ENCODE measurements around the gene MRPS35.

The MRPS35 gene

GRCh38 chr12:27696293-27696652 lies 14.4 kb upstream of the MRPS35 start, which contains the start of gene REP15:
REP15 (plus strand) TSS chr12:27696447; CDS start chr12:27696563, 116 bp downstream.
- H3K27me3 ChIP-seq (replicated peaks; ENCODE audit: control insufficient read depth, insufficient read depth, low read length) = no peaks in the 10 kb centered on the region
- DNase-seq (ENCODE audit: extremely low read depth, insufficient read length) = no peak
- TF ChIP-seq CTCF (IDR thresholded peaks at IDR 0.05; ENCODE audit: insufficient read depth, low read length, poor library complexity, severe bottlenecking) = no peak
- no peaks in the 10 kb centered on the region; the same call in 1 of the 2 replicates for H3K36me3 ChIP-seq (ENCODE audit: control insufficient read depth, insufficient read depth, low read length)
- H3K4me3 ChIP-seq (replicated peaks; ENCODE audit: low read depth, low read length) = no peak within 1 kb of the TSS

- no peak for DNase-seq (ENCODE audit: extremely low read depth, insufficient read length)
- TF ChIP-seq CTCF (IDR thresholded peaks at IDR 0.05; ENCODE audit: insufficient read depth, low read length, poor library complexity, severe bottlenecking) = no peak
- Histone ChIP-seq H3K36me3 (ENCODE audit: control insufficient read depth, insufficient read depth, low read length) (no peaks in the 10 kb centered on the region; the same call in 1 of the 2 replicates), H3K27me3 (replicated peaks; ENCODE audit: control insufficient read depth, insufficient read depth, low read length) (no peaks in the 10 kb centered on the region), H3K4me3 (replicated peaks; ENCODE audit: low read depth, low read length) (no peak overlapping the region)
Observed at GRCh38 chr12:27696864-27697564, 13.6 kb upstream of the MRPS35 start.

GRCh38 chr12:27703720-27704452 lies 6.7 kb upstream of the MRPS35 start:
- no peaks in the 10 kb centered on the region for H3K27me3 ChIP-seq (replicated peaks; ENCODE audit: control insufficient read depth, insufficient read depth, low read length)

GRCh38 chr12:27705263-27705662 lies 5.4 kb upstream of the MRPS35 start:
- Histone ChIP-seq H3K27me3 (replicated peaks; ENCODE audit: control insufficient read depth, insufficient read depth, low read length) (no peaks in the 10 kb centered on the region), H3K36me3 (ENCODE audit: control insufficient read depth, insufficient read depth, low read length) (no peaks in the 10 kb centered on the region), H3K4me3 (replicated peaks; ENCODE audit: low read depth, low read length) (no peak overlapping the region)
- no peak for DNase-seq (ENCODE audit: extremely low read depth, insufficient read length)
- TF ChIP-seq CTCF (IDR thresholded peaks at IDR 0.05; ENCODE audit: insufficient read depth, low read length, poor library complexity, severe bottlenecking) = no peak

More at GRCh38 chr12:27703720-27704452, 6.7 kb upstream of the MRPS35 start:
- DNase-seq (ENCODE audit: extremely low read depth, insufficient read length) = no peak
- peak; percentile 85 for TF ChIP-seq CTCF (IDR thresholded peaks at IDR 0.05; ENCODE audit: insufficient read depth, low read length, poor library complexity, severe bottlenecking)
- H3K36me3 ChIP-seq (ENCODE audit: control insufficient read depth, insufficient read depth, low read length) = no peaks in the 10 kb centered on the region
- H3K4me3 ChIP-seq (replicated peaks; ENCODE audit: low read depth, low read length) = no peak overlapping the region

GRCh38 chr12:27707216-27707615 lies 3.4 kb upstream of the MRPS35 start:
- no peak for DNase-seq (ENCODE audit: extremely low read depth, insufficient read length)
- no peaks in the 10 kb centered on the region for H3K27me3 ChIP-seq (replicated peaks; ENCODE audit: control insufficient read depth, insufficient read depth, low read length)
- no peak for TF ChIP-seq CTCF (IDR thresholded peaks at IDR 0.05; ENCODE audit: insufficient read depth, low read length, poor library complexity, severe bottlenecking)
- H3K36me3 ChIP-seq (ENCODE audit: control insufficient read depth, insufficient read depth, low read length) = no peaks in the 10 kb centered on the region
- H3K4me3 ChIP-seq (replicated peaks; ENCODE audit: low read depth, low read length) = no peak overlapping the region
